Endothelial cell of umbilical vein (primary cell): Measurements from ENCODE around the gene STH. TPM values are rescaled to one million over a fixed set of nuclear protein-coding genes. Genes with fewer than 3 reads are reported as not detected.

Experiments used
- BruUV-seq: library from RNA; stranded (reverse); fragments of 400-500 nt; replicated peaks from 2 replicates; lab custom pipeline; 2021; lab: Mats Ljungman, UMichigan
- CTCF ChIA-PET: fragments of 300-600, 350-600 bp; sonication (Branson Sonifier 250); formaldehyde crosslinking; loops from one replicate; lab custom pipeline; 2021; ENCODE audit warnings: antibody characterized with exemption, inconsistent platforms; lab: Charles Lee
- POLR2A ChIA-PET: fragments of 300-600, 350-600 bp; sonication (Branson Sonifier 250); formaldehyde crosslinking; loops from one replicate; lab custom pipeline; 2021; ENCODE audit warnings: antibody characterized with exemption, inconsistent platforms; lab: Charles Lee
- DNase-seq: peaks from one replicate; pipeline ENCODE4 v3.0.0-alpha.2; 2011; ENCODE audit warnings: low read depth, low spot score
- FAIRE-seq: peaks from 2 replicates; lab custom pipeline; 2011; peaks lifted over from hg19 to GRCh38; lab: Jason Lieb, UNC
- H2AFZ ChIP-seq: 2 replicates; pipeline ENCODE4 v1.6.0; 2012; ENCODE audit warnings: low read depth, low read length, control low read depth, inconsistent platforms
- H3K27ac ChIP-seq: 2 replicates; pipeline ENCODE4 v1.5.1; 2011; ENCODE audit warnings: low read depth, mild to moderate bottlenecking, control low read depth, low read length, moderate library complexity; ENCODE audit not compliant: insufficient read depth
- H3K27me3 ChIP-seq, 2 experiments: 2 replicates each; pipeline versions ENCODE4 v1.6.0 to v1.6.1; 2011; ENCODE audit warnings: low read length in 2 of 2, mixed read lengths in 1 of 2; ENCODE audit not compliant: control insufficient read depth in 2 of 2, insufficient read depth in 2 of 2
- H3K36me3 ChIP-seq, 2 experiments: 2 replicates in 1 of 2; 3 replicates in 1 of 2; pipeline ENCODE4 v1.5.1; 2011; ENCODE audit warnings: low read length in 2 of 2, mild to moderate bottlenecking in 1 of 2, moderate library complexity in 1 of 2; ENCODE audit not compliant: control insufficient read depth in 2 of 2, insufficient read depth in 2 of 2; ENCODE audit errors: extremely low read depth in 1 of 2
- H3K4me1 ChIP-seq: 3 replicates; pipeline ENCODE4 v1.5.1; 2011; ENCODE audit warnings: mild to moderate bottlenecking, low read length; ENCODE audit not compliant: control insufficient read depth, insufficient read depth; ENCODE audit errors: extremely low read depth
- H3K4me2 ChIP-seq: 2 replicates; pipeline ENCODE4 v1.6.1; 2011; ENCODE audit warnings: low read length, control low read depth, mixed read lengths; ENCODE audit not compliant: insufficient read depth
- H3K4me3 ChIP-seq, 3 experiments: fragments of 200-600 bp in 1 of 3; sonication (generic), shearing (Covaris generic) in 1 of 3; replicated peaks in 1 of 3; 2 replicates each; pipeline ENCODE4 v1.5.1; 2011 to 2016; ENCODE audit warnings: control low read depth in 3 of 3, low read length in 3 of 3, mild to moderate bottlenecking in 2 of 3, inconsistent platforms in 1 of 3, low read depth in 1 of 3, moderate library complexity in 1 of 3; ENCODE audit not compliant: insufficient read depth in 1 of 3
- H3K79me2 ChIP-seq: 2 replicates; pipeline ENCODE4 v1.6.0; 2012; ENCODE audit warnings: low read length, inconsistent platforms; ENCODE audit not compliant: control insufficient read depth, insufficient read depth
- H3K9ac ChIP-seq: replicated peaks from 2 replicates; pipeline ENCODE3; 2011; ENCODE audit warnings: low read length, control low read depth; ENCODE audit not compliant: insufficient read depth; ENCODE audit errors: extremely low read depth
- H3K9me1 ChIP-seq: replicated peaks from 3 replicates; pipeline ENCODE4 v1.6.0; 2011; ENCODE audit warnings: mild to moderate bottlenecking, low read length; ENCODE audit not compliant: control insufficient read depth, insufficient read depth; ENCODE audit errors: extremely low read depth
- H3K9me3 ChIP-seq: replicated peaks from 2 replicates; pipeline ENCODE4 v1.5.1; 2012; ENCODE audit warnings: low read length, inconsistent platforms; ENCODE audit not compliant: control insufficient read depth, insufficient read depth
- H4K20me1 ChIP-seq: replicated peaks from 2 replicates; pipeline ENCODE3; 2011; ENCODE audit warnings: mild to moderate bottlenecking, low read length; ENCODE audit not compliant: control insufficient read depth, insufficient read depth; ENCODE audit errors: extremely low read depth
- EZH2 ChIP-seq: IDR thresholded peaks from 2 replicates; pipeline ENCODE4 v1.6.1; 2012; ENCODE audit warnings: borderline replicate concordance, low read depth, mild to moderate bottlenecking, moderate library complexity, low read length, inconsistent platforms; ENCODE audit not compliant: severe bottlenecking
- FOS ChIP-seq: IDR thresholded peaks from 2 replicates; pipeline ENCODE4 v1.6.1; 2011; ENCODE audit warnings: mild to moderate bottlenecking, low read length, moderate library complexity, borderline replicate concordance; ENCODE audit not compliant: insufficient read depth
- GATA2 ChIP-seq: IDR thresholded peaks from 2 replicates; pipeline ENCODE4 v1.7.0; 2011; ENCODE audit warnings: low read depth, mild to moderate bottlenecking, moderate library complexity, mixed read lengths, low read length; ENCODE audit not compliant: insufficient read length, insufficient read depth
- JUN ChIP-seq: IDR thresholded peaks from 2 replicates; pipeline ENCODE4 v1.6.1; 2011; ENCODE audit warnings: borderline replicate concordance, low read depth; ENCODE audit not compliant: insufficient read length, insufficient read depth
- MYC ChIP-seq: IDR thresholded peaks from one replicate; pipeline ENCODE4 v1.6.1; 2011; ENCODE audit warnings: mild to moderate bottlenecking, low read depth, low read length
- POLR2A ChIP-seq: IDR thresholded peaks from 2 replicates; pipeline ENCODE4 v1.6.1; 2012; ENCODE audit warnings: low read depth, mild to moderate bottlenecking, control low read depth, low read length
- POLR2AphosphoS5 ChIP-seq: IDR thresholded peaks from 2 replicates; pipeline ENCODE4 v1.6.1; 2012; ENCODE audit warnings: low read depth, mild to moderate bottlenecking, control low read depth, low read length, moderate library complexity; ENCODE audit not compliant: insufficient read depth
- dilution Hi-C: fragments of 300-500 bp; cut with MboI; formaldehyde crosslinking; loops from one replicate; pipeline ENCODE4 v1.15.0; 2019; ENCODE audit warnings: low sequenced_read_pairs; ENCODE audit not compliant: extremely low pct_ligation_motif_present
- intact Hi-C: fragments of 100-400 bp; cut with micrococcal nuclease; formaldehyde crosslinking; loops from one replicate; pipeline ENCODE4 v1.10.0; 2022
- polyA plus RNA-seq, 4 experiments: library from polyadenylated mRNA; depleted of rRNA in 3 of 4; stranded (reverse) in 3 of 4; unstranded in 1 of 4; fragments of >200 nt; gene quantifications; 2 replicates each; pipeline versions ENCODE4 v1.2.1 to v1.2.3, GENCODE V29; 2011 to 2012; ENCODE audit warnings: missing spikeins in 1 of 4
- total RNA-seq: library from RNA; stranded (reverse); gene quantifications from 2 replicates; pipeline ENCODE4 v1.2.3, GENCODE V29; 2021
- TF ChIP-seq, protein P1 (sequence below): IDR thresholded peaks from 2 replicates; pipeline ENCODE4 v1.6.1; 2011; ENCODE audit not compliant: insufficient read depth, insufficient read length
- TF ChIP-seq, protein P2 (sequence below), 2 donors: IDR thresholded peaks; 1 replicate in 1 of 2; 2 replicates in 1 of 2; pipeline ENCODE4 v1.5.1; 2011; ENCODE audit warnings: low read length in 2 of 2, mild to moderate bottlenecking in 2 of 2, moderate library complexity in 2 of 2, control low read depth in 1 of 2, inconsistent platforms in 1 of 2, low read depth in 1 of 2; ENCODE audit not compliant: insufficient read depth in 1 of 2; ENCODE audit errors: extremely low read depth in 1 of 2

The STH gene
- total and polyA plus RNA-seq, 2 donors (not counting 3 experiments of a cell fraction or from before 2014, with no cell fraction given), result not detected

DNA sequence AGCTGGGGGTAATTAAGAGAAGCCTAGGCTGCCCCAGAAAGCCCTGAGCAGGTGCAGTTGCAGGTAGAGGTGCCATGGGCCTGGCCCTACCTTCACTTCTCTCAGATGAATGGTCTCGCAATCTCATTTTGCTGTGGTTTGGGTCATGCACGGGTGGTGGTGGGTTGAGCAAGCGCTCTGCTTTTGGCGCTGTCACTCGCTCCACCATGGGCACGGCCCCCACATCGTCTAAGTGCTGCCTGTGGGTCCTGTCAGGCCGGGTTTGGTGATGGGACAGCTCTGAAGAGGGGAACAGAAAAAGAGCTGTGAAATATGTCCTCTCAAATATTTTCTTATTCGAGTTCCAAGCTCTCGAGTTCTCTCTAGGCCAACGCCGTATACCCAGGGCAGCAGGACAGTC is 39.9 kb downstream of the STH start:
- no peaks in the 10 kb centered on the region for H3K27me3 ChIP-seq
- no peaks in the 10 kb centered on the region for H3K9me1 ChIP-seq
- H2AFZ ChIP-seq, result no peak overlapping the region
- DNase-seq, result no peak
- BruUV-seq, result no TSS peak
- H3K27ac ChIP-seq, result no peak overlapping the region
- peaks cover under 1% of the 10 kb centered on the region for H3K4me1 ChIP-seq
- TF ChIP-seq POLR2AphosphoS5 (no peak), MYC (no peak), EZH2 (no peak), GATA2 (no peak), POLR2A (no peak), JUN (no peak), FOS (no peak)
- TF ChIP-seq, protein P1, sequence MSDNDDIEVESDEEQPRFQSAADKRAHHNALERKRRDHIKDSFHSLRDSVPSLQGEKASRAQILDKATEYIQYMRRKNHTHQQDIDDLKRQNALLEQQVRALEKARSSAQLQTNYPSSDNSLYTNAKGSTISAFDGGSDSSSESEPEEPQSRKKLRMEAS, result no peak
- TF ChIP-seq, protein P2, sequence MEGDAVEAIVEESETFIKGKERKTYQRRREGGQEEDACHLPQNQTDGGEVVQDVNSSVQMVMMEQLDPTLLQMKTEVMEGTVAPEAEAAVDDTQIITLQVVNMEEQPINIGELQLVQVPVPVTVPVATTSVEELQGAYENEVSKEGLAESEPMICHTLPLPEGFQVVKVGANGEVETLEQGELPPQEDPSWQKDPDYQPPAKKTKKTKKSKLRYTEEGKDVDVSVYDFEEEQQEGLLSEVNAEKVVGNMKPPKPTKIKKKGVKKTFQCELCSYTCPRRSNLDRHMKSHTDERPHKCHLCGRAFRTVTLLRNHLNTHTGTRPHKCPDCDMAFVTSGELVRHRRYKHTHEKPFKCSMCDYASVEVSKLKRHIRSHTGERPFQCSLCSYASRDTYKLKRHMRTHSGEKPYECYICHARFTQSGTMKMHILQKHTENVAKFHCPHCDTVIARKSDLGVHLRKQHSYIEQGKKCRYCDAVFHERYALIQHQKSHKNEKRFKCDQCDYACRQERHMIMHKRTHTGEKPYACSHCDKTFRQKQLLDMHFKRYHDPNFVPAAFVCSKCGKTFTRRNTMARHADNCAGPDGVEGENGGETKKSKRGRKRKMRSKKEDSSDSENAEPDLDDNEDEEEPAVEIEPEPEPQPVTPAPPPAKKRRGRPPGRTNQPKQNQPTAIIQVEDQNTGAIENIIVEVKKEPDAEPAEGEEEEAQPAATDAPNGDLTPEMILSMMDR (IDR thresholded peaks at IDR 0.05; ENCODE audit: extremely low read depth in 1 of 2, insufficient read depth in 1 of 2, low read depth in 1 of 2, low read length in 2 of 2), result no peak
- H3K4me2 ChIP-seq, result no peak overlapping the region
- no peaks in the 10 kb centered on the region for H4K20me1 ChIP-seq
- dilution Hi-C loops, result no loop called here
- POLR2A ChIA-PET, result no interaction called here
- intact Hi-C loops, result no loop called here
- no peak overlapping the region for H3K9ac ChIP-seq
- no peaks in the 10 kb centered on the region for H3K9me3 ChIP-seq
- H3K79me2 ChIP-seq, result no peaks in the 10 kb centered on the region
- CTCF ChIA-PET, result interaction anchor here (1.2 to 6.5 kb wide), 4 partner anchors 18 to 174 kb away, joined by 7 to 33 read pairs (median 10); partner anchors contain the start of gene KANSL1
- peaks cover 16 to 30% of the 10 kb centered on the region in 2 experiments for H3K36me3 ChIP-seq
- no peak overlapping the region for H3K4me3 ChIP-seq
- no peak for FAIRE-seq
